ENCODE measurements around the gene ONECUT1.

GRCh38 chr15:52789008-52789600, 1.0 kb downstream of the ONECUT1 start:
- no peak for TF ChIP-seq CTCF (IDR thresholded peaks at IDR 0.05; ENCODE audit: poor library complexity)
- peak; percentile 37 for TF ChIP-seq EZH2phosphoT487 (IDR thresholded peaks at IDR 0.05; ENCODE audit: low read depth, severe bottlenecking, unreplicated experiment)
